ENCODE results near the gene RNU4-1.

The RNU4-1 gene

DNA sequence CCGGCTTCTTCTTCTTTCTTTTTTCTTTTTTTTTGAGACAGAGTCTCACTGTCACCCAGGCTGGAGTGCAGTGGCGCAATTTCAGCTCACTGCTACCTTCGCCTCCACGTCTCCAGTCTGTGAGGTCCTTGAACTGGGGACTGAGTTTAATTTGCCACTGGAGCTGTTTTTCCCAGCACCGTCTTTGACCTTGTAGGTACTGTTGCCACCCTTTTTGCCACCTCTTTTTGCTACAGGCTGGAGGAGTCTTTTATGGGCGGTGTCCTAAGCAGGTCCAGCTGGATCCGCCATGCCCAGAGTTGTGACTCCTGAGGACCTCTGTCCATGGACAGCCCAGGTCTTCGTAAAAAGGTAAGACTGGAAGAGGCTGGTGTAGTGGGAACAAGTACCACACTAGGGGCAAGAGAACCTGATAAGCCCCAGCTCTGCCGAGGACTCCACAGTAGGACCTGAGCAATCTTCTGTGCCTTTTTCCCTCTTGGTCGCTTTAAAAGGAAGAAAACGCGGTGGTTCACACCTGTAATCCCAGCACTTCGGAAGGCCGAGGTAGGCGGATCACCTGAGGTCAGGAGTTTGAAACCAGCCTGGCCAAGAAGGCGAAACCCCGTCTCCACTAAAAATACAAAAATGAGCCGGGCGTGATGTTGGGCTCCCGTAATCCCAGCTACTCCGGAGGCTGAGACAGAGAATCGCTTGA lies 2.3 kb downstream of the RNU4-1 start:
- peak overlapping the region; percentile 41 for H3K4me3 ChIP-seq (ENCODE audit: control insufficient read depth, low read depth, low read length)
- TF ChIP-seq, protein P1, sequence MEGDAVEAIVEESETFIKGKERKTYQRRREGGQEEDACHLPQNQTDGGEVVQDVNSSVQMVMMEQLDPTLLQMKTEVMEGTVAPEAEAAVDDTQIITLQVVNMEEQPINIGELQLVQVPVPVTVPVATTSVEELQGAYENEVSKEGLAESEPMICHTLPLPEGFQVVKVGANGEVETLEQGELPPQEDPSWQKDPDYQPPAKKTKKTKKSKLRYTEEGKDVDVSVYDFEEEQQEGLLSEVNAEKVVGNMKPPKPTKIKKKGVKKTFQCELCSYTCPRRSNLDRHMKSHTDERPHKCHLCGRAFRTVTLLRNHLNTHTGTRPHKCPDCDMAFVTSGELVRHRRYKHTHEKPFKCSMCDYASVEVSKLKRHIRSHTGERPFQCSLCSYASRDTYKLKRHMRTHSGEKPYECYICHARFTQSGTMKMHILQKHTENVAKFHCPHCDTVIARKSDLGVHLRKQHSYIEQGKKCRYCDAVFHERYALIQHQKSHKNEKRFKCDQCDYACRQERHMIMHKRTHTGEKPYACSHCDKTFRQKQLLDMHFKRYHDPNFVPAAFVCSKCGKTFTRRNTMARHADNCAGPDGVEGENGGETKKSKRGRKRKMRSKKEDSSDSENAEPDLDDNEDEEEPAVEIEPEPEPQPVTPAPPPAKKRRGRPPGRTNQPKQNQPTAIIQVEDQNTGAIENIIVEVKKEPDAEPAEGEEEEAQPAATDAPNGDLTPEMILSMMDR (conservative IDR thresholded peaks at IDR 0.05; ENCODE audit: control insufficient read depth, insufficient read depth, low read depth, low read length): no peak
- DNase-seq (ENCODE audit: low read depth): peak; percentile 2

DNA sequence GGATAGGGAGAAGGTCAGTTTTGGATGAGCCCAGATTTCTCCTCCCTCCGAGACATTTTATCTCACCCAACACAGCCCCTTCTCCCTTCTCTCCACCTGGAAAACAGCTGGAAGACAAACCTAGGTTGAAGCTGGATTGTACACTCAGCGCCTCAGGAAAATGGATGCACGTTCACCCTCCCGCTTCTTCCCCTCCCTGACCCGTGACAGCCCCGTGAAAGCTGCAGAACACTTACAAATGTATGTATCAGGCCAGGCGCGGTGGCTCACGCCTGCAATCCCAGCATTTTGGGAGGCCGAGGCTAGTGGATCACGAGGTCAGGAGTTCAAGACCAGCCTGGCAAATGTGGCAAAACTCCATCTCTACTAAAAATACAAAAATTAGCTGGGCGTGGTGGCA lies 5.5 kb downstream of the RNU4-1 start:
- TF ChIP-seq, protein P1 (conservative IDR thresholded peaks at IDR 0.05; ENCODE audit: control insufficient read depth, insufficient read depth, low read depth, low read length): no peak
- H3K4me3 ChIP-seq (ENCODE audit: control insufficient read depth, low read depth, low read length): no peak overlapping the region
- no peak for DNase-seq (ENCODE audit: low read depth)

DNA sequence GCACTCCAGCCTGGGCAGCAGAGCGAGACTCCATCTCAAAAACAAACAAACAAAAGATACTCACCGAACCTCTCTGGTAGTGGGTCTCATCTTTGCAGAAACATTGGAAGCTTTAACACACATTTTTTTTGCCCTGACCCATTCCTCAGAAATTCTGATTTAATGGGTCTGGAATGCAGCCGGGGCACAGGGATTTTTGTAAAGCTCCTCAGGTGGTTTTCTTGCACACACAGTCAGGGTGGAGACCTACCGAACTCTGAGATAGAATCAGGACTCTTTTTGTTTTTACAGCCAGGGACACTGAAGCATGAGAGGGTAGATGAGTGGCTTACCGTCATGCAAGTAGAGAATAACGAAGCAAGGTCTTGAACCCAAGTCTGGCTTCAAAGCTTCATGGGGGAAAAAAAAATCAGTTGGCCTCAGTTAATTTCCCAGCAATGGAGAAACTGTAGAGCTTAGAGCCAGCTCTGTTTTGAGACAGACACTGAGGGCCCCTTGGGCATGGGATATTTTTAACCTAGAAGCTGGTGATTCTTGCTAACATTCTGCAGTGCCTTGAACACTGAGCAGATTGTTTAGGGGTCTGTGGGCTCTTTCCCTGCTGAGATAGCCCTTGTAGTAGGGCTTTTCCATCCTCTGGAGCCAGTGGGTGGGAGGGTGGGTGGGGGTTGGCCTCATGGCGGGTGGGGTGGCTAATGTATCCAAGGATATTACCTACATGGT lies 6.1 kb downstream of the RNU4-1 start:
- no peak overlapping the region for H3K4me3 ChIP-seq (ENCODE audit: control insufficient read depth, low read depth, low read length)
- no peak for DNase-seq (ENCODE audit: low read depth)
- TF ChIP-seq, protein P1 (conservative IDR thresholded peaks at IDR 0.05; ENCODE audit: control insufficient read depth, insufficient read depth, low read depth, low read length): no peak

DNA sequence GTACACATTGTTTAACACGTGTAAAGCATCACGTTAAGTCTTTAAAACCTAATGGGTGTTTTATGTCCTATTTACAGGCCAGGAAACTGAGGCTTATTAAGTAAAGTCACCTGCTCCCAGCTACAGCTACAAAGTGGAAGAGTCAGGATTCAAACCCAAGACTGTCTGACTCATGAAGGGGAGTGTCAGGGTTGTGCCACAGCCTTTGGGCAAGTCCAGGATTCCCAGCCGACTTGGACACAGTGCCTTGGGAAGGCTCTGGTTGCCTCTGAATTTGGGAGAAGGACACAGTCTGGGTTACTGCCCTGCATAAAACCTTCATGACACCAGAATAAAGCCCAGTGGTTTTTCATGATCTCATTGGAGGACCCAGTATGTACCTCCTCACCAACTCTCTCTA lies 8.7 kb downstream of the RNU4-1 start:
- DNase-seq (ENCODE audit: low read depth): no peak
- TF ChIP-seq, protein P1 (conservative IDR thresholded peaks at IDR 0.05; ENCODE audit: control insufficient read depth, insufficient read depth, low read depth, low read length): no peak
- H3K4me3 ChIP-seq (ENCODE audit: control insufficient read depth, low read depth, low read length): no peak overlapping the region

DNA sequence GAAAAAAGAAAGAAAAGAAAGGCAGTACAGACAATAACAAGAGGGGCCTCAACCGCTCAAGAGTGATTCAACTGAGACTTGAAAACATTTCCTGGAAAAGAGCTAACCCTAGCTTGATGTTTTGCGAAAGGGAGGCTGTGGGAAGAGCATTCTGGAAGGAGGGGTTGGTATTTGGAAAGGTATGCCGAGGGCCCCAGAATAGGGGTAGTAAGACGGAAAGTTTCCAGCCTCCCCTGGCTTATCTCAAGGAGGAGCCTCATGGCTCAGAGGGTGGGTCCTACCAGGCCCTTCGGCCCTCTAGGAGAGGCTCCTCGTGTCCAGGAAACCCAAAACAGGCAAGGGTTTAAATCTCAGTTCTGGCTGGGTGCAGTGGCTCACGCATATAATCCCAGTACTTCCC lies 9.7 kb downstream of the RNU4-1 start:
- H3K4me3 ChIP-seq (ENCODE audit: control insufficient read depth, low read depth, low read length): no peak overlapping the region
- TF ChIP-seq, protein P1 (conservative IDR thresholded peaks at IDR 0.05; ENCODE audit: control insufficient read depth, insufficient read depth, low read depth, low read length): no peak
- DNase-seq (ENCODE audit: low read depth): no peak

DNA sequence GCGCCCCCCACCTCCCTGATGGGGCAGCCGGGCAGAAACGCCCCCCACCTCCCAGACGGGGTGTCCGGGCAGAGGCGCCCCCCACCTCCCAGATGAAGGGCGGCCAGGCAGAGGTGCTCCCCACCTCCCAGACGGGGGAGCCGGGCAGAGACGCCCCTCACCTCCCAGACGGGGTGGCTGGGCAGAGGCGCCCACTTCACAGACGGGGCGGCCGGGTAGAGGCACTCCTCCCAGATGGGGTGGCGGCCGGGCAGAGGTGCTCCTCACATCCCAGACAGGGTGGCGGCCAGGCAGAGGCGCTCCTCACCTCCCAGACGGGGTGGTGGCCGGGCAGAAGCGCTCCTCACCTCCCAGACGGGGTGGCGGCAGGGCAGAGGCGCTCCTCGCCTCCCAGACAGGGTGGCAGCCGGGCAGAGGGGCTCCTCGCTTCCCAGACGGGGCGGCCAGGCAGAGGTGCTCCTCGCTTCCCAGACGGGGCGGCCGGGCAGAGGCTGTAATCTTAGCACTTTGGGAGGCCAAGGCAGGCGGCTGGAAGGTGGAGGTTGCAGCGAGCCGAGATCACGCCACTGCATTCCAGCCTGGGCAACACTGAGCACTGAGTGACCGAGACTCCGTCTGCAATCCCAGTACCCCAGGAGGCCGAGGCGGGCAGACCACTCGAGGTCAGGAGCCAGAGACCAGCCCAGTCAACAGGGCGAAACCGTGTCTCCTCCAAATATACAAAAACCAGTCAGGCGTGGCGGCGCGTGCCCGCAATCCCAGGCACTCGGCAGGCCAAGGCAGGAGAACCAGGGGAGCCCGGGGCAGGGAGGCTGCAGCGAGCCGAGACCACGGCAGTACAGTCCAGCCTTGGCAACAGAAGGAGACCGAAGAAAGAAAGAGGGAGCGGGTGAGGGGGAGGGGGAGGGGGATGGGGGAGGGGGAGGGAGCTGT lies 14.6 kb downstream of the RNU4-1 start:
- H3K4me3 ChIP-seq (ENCODE audit: control insufficient read depth, low read depth, low read length): no peak overlapping the region
- DNase-seq (ENCODE audit: low read depth): no peak
- TF ChIP-seq, protein P1 (conservative IDR thresholded peaks at IDR 0.05; ENCODE audit: control insufficient read depth, insufficient read depth, low read depth, low read length): no peak
